Panc1 (cell line): Measurements from ENCODE around the gene WNT7B. TPM values are rescaled to one million over a fixed set of nuclear protein-coding genes. Genes with fewer than 3 reads are reported as not detected.

Experiments
- ATAC-seq: fragments of 200-7000 bp; cut with Tn5 transposase; 2 replicates; pipeline ENCODE4 v1.9.1; 2020; ENCODE audit warnings: mild to moderate bottlenecking, moderate library complexity
- BruUV-seq: library from RNA; stranded (reverse); fragments of 400-500 nt; replicated peaks from 2 replicates; lab custom pipeline; 2021; lab: Mats Ljungman, UMichigan
- CTCF ChIA-PET: fragments of 300-600 bp; sonication (Branson Sonifier 250); formaldehyde crosslinking; loops from one replicate; lab custom pipeline; 2022; ENCODE audit warnings: antibody characterized with exemption; lab: Charles Lee
- POLR2A ChIA-PET: fragments of 300-600 bp; sonication (Branson Sonifier 250); formaldehyde crosslinking; loops from one replicate; lab custom pipeline; 2022; ENCODE audit warnings: antibody characterized with exemption; lab: Charles Lee
- DNase-seq: peaks from one replicate; pipeline ENCODE4 v3.0.0-alpha.2; 2010; ENCODE audit warnings: low read depth, low spot score
- H3K27ac ChIP-seq: 2 replicates; pipeline ENCODE4 v1.5.1; 2011; ENCODE audit warnings: mild to moderate bottlenecking, low read length, inconsistent platforms
- H3K27me3 ChIP-seq: fragments of 200-500 bp; sonication (Bioruptor generic); 2 replicates; pipeline ENCODE4 v1.6.0; 2014; ENCODE audit warnings: low read length, inconsistent platforms; ENCODE audit not compliant: control insufficient read depth, insufficient read depth
- H3K36me3 ChIP-seq: fragments of 200-500 bp; sonication (Bioruptor generic); 2 replicates; pipeline ENCODE4 v1.5.1; 2014; ENCODE audit warnings: inconsistent platforms, mild to moderate bottlenecking, low read length, moderate library complexity; ENCODE audit not compliant: control insufficient read depth, insufficient read depth
- H3K4me1 ChIP-seq: 2 replicates; pipeline ENCODE4 v1.5.1; 2011; ENCODE audit warnings: inconsistent platforms, mild to moderate bottlenecking, low read length, moderate library complexity; ENCODE audit not compliant: control insufficient read depth, insufficient read depth
- H3K4me3 ChIP-seq, 2 experiments: 2 replicates each; pipeline ENCODE4 v1.5.1; 2011 to 2012; ENCODE audit warnings: low read depth in 2 of 2, low read length in 2 of 2, mild to moderate bottlenecking in 2 of 2, inconsistent platforms in 1 of 2, moderate library complexity in 1 of 2
- H3K9me3 ChIP-seq: fragments of 200-500 bp; sonication (Bioruptor generic); 2 replicates; pipeline ENCODE4 v1.5.1; 2014; ENCODE audit warnings: low read depth, mild to moderate bottlenecking, inconsistent platforms, low read length, moderate library complexity; ENCODE audit not compliant: control insufficient read depth, insufficient read depth
- POLR2AphosphoS5 ChIP-seq: IDR thresholded peaks from 2 replicates; pipeline ENCODE4 v1.6.1; 2012; ENCODE audit warnings: mild to moderate bottlenecking, low read depth, low read length, moderate library complexity
- SIN3A ChIP-seq: IDR thresholded peaks from 2 replicates; pipeline ENCODE4 v1.6.1; 2012; ENCODE audit warnings: low read depth, mild to moderate bottlenecking, low read length, moderate library complexity, borderline replicate concordance; ENCODE audit not compliant: insufficient read depth
- TCF7L2 ChIP-seq: IDR thresholded peaks from 2 replicates; pipeline ENCODE4 v1.6.1; 2011; ENCODE audit warnings: mild to moderate bottlenecking, low read depth, low read length, inconsistent platforms
- in situ Hi-C: cut with HindIII; loops from 2 replicates; pipeline ENCODE4 v1.10.0; 2016; ENCODE audit warnings: low sequenced_read_pairs, low pct_unique_long_range_greater_than_20kb
- intact Hi-C: fragments of 100-400 bp; cut with micrococcal nuclease; formaldehyde crosslinking; loops from one replicate; pipeline ENCODE4 v1.10.0; 2022; ENCODE audit not compliant: unreplicated experiment
- total RNA-seq: library from RNA; stranded (reverse); gene quantifications from one replicate; pipeline ENCODE4 v1.2.1, GENCODE V29; 2021; ENCODE audit not compliant: unreplicated experiment
- TF ChIP-seq, protein P1 (sequence below), 2 experiments: IDR thresholded peaks; 2 replicates each; pipeline ENCODE4 v1.6.1; 2011 to 2012; ENCODE audit warnings: low read depth in 2 of 2, control low read depth in 1 of 2, low read length in 1 of 2, mild to moderate bottlenecking in 1 of 2, moderate library complexity in 1 of 2; ENCODE audit not compliant: insufficient read depth in 1 of 2
- TF ChIP-seq, protein P2 (sequence below): fragments of 450-650 bp; IDR thresholded peaks from 2 replicates; pipeline ENCODE4 v1.5.1; 2017; ENCODE audit warnings: mild to moderate bottlenecking

Gene WNT7B
- total RNA-seq, 1 experiment from 2014 or later, result 52.1 TPM

DNA sequence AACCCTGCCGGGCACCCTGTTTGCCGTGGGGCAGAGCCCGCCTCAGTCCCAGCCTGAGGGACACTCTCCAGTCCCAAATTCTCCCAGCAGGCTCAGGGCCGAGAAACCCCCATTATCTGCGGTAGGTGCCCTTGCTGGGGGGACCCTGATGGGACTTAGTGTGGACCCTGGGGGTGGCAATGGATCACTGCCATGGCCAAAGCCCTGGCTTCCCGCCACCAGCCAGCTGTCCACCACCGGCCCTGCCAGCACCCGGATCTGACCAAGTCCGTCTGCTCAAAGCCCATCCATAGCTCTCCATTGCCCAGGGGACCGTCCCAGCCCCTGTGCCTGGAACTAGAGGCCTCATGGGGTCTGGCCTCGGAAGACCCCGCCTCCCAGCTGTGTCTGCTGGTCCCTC is 24.4 kb downstream of the WNT7B start:
- intact Hi-C loops, result no loop called here
- in situ Hi-C loops, result no loop called here
- no peaks in the 10 kb centered on the region for H3K36me3 ChIP-seq

DNA sequence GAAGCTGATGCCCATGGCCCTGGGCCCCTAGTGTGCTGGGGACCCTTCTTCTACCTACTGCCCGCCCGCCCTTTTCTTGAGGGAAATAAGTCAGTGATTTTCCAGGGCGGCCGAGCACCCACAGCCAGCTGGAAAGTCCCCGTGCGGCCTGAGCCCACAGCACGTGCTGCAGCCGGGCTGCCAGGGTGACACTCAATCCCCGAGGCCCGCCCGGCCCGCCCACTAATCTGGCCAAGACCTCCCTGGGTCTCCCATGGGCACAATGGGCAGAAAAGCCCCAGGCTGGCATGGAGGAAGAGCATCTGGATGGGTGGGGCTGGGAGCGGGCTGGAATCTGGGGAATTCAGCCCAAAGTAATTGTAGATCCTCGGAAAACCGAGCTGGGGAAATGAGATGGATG is 24.8 kb downstream of the WNT7B start:
- POLR2A ChIA-PET, result no interaction called here
- no peaks in the 10 kb centered on the region for H3K9me3 ChIP-seq
- in situ Hi-C loops, result no loop called here
- DNase-seq (no peak), ATAC-seq (no peak)
- peak overlapping the region; percentile 61 for H3K27ac ChIP-seq
- intact Hi-C loops, result no loop called here
- CTCF ChIA-PET, result no interaction called here
- H3K27me3 ChIP-seq, result no peaks in the 10 kb centered on the region
- no TSS peak for BruUV-seq
- peaks cover 59% of the 10 kb centered on the region for H3K4me1 ChIP-seq
- TF ChIP-seq, protein P1, sequence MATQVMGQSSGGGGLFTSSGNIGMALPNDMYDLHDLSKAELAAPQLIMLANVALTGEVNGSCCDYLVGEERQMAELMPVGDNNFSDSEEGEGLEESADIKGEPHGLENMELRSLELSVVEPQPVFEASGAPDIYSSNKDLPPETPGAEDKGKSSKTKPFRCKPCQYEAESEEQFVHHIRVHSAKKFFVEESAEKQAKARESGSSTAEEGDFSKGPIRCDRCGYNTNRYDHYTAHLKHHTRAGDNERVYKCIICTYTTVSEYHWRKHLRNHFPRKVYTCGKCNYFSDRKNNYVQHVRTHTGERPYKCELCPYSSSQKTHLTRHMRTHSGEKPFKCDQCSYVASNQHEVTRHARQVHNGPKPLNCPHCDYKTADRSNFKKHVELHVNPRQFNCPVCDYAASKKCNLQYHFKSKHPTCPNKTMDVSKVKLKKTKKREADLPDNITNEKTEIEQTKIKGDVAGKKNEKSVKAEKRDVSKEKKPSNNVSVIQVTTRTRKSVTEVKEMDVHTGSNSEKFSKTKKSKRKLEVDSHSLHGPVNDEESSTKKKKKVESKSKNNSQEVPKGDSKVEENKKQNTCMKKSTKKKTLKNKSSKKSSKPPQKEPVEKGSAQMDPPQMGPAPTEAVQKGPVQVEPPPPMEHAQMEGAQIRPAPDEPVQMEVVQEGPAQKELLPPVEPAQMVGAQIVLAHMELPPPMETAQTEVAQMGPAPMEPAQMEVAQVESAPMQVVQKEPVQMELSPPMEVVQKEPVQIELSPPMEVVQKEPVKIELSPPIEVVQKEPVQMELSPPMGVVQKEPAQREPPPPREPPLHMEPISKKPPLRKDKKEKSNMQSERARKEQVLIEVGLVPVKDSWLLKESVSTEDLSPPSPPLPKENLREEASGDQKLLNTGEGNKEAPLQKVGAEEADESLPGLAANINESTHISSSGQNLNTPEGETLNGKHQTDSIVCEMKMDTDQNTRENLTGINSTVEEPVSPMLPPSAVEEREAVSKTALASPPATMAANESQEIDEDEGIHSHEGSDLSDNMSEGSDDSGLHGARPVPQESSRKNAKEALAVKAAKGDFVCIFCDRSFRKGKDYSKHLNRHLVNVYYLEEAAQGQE (IDR thresholded peaks at IDR 0.05; ENCODE audit: insufficient read depth in 1 of 2, low read depth in 2 of 2, low read length in 1 of 2), result no peak
- TF ChIP-seq TCF7L2 (no peak), POLR2AphosphoS5 (no peak), SIN3A (no peak)
- TF ChIP-seq, protein P2, sequence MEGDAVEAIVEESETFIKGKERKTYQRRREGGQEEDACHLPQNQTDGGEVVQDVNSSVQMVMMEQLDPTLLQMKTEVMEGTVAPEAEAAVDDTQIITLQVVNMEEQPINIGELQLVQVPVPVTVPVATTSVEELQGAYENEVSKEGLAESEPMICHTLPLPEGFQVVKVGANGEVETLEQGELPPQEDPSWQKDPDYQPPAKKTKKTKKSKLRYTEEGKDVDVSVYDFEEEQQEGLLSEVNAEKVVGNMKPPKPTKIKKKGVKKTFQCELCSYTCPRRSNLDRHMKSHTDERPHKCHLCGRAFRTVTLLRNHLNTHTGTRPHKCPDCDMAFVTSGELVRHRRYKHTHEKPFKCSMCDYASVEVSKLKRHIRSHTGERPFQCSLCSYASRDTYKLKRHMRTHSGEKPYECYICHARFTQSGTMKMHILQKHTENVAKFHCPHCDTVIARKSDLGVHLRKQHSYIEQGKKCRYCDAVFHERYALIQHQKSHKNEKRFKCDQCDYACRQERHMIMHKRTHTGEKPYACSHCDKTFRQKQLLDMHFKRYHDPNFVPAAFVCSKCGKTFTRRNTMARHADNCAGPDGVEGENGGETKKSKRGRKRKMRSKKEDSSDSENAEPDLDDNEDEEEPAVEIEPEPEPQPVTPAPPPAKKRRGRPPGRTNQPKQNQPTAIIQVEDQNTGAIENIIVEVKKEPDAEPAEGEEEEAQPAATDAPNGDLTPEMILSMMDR, result no peak
- H3K36me3 ChIP-seq, result no peaks in the 10 kb centered on the region
- no peak overlapping the region for H3K4me3 ChIP-seq

More for the DNA sequence above, 24.4 kb downstream of the WNT7B start:
- no TSS peak for BruUV-seq
- peak overlapping the region; percentile 61; the same call in 1 of the 2 replicates for H3K27ac ChIP-seq
- peaks cover 55% of the 10 kb centered on the region for H3K4me1 ChIP-seq
- no peaks in the 10 kb centered on the region for H3K27me3 ChIP-seq
- ATAC-seq (no peak), DNase-seq (no peak)
- no peak overlapping the region for H3K4me3 ChIP-seq
- TF ChIP-seq, protein P1 (IDR thresholded peaks at IDR 0.05; ENCODE audit: insufficient read depth in 1 of 2, low read depth in 2 of 2, low read length in 1 of 2), result no peak
- TF ChIP-seq, protein P2, result no peak
- TF ChIP-seq POLR2AphosphoS5, result no peak
- TF ChIP-seq TCF7L2, result no peak
- TF ChIP-seq SIN3A, result no peak
- CTCF ChIA-PET, result no interaction called here
- H3K9me3 ChIP-seq, result no peaks in the 10 kb centered on the region
- POLR2A ChIA-PET, result no interaction called here
